Renal pelvis (tissue), 4 donors: ENCODE measurements around the gene WSB2. TPM values are rescaled to one million over a fixed set of nuclear protein-coding genes. Genes with fewer than 3 reads are reported as not detected.
A peak's percentile ranks its signal among the peaks of the same experiment; 100 is the strongest.
"Not testable (repeated sequence)": the region's sequence is repeated elsewhere in the genome, so short reads cannot be mapped to it uniquely, and the experiment has no call there.

Source experiments
- DNase-seq: peaks from one replicate; pipeline ENCODE4 v3.0.0-alpha.2; 2013
- polyA plus RNA-seq, 3 donors: library from polyadenylated mRNA; unstranded; fragments of 120-200 nt; gene quantifications; one replicate each; pipeline ENCODE4 v1.2.1, GENCODE V29; 2013; ENCODE audit not compliant: insufficient read length in 3 of 3

WSB2 gene
- polyA plus RNA-seq, 3 donors: 45.8 to 47.7 (median 46.5) TPM

GRCh38 chr12:118038137-118038536 lies 22.8 kb downstream of the WSB2 start:
- no peak for DNase-seq

DNA sequence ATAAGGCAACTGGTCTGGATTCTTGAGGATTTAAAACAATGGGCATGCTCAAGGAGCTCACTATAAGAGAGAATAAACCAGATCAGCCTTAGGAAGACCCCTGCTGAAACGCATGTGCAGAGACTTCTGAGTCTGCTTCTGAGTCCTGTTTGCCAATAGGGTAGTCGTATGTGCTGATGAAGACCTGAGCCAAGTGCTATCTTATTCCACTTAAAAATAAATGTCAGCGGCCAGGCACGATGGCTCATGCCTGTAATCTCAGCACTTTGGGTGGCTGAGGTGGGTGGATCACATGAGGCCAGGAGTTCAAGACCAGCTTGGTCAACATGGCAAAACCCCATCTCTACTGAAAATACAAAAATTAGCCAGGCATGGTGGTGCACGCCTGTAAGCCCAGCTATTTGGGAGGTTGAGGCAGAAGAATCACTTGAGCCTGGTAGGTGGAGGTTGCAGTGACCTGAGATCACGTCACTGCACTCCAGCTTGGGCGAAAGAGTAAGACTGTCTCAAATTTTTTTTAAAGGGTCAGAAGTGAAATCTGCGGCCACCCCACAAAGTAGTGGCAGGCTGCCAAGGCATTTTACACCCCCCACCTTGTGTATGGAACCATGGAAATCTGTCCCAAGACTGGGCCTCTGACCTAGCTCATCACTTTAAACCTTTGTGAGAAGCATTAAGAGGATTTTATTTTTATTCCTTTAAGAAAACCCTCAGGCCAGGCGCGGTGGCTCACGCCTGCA lies 24.1 kb downstream of the WSB2 start:
- no peak for DNase-seq

GRCh38 chr12:118035190-118036041 lies 25.6 kb downstream of the WSB2 start:
- no peak for DNase-seq

DNA sequence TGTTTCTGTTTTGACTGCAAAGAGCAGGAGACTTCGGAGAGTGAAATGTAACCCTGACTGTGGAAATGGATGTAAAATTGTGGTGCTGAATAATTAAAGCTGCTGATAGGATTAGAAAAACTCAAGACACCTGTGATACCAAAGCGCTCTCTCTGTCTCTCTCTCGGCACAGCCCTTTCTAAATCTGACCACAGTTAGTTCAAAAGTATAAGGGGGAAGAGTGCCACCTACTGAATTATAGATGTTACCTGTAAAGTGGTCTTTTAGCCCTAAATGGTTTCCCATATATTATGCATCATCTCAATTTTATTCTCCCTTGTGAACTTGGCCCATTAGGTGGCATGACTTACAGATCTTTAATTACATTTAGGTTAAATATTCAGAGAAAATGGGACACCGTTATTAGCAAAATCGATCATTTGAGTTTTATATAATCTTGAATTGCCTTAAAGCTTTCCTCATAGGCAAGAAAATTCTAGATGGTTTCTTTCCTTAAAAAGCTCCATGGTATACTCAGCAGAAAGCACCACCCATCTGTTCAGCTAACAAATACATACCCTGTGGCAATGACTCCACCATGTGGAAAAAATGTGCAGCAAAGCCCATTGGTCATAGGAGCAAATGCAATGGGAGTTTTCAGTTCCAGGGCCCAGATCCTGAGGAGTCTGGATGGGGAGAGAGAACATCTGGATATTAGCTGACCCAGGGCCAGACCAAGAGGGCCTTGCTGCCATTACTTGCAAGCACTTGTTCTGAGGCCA lies 26.4 kb downstream of the WSB2 start:
- DNase-seq: peak; percentile 36

GRCh38 chr12:118033902-118034301 lies 27.1 kb downstream of the WSB2 start:
- no peak for DNase-seq

- DNase-seq: no peak
These were observed 27.7 kb downstream of the WSB2 start for GRCh38 chr12:118033323-118033722.

GRCh38 chr12:118032188-118032587 lies 28.8 kb downstream of the WSB2 start:
- DNase-seq: no peak

GRCh38 chr12:118029166-118029565 lies 31.8 kb downstream of the WSB2 start:
- no peak for DNase-seq

DNA sequence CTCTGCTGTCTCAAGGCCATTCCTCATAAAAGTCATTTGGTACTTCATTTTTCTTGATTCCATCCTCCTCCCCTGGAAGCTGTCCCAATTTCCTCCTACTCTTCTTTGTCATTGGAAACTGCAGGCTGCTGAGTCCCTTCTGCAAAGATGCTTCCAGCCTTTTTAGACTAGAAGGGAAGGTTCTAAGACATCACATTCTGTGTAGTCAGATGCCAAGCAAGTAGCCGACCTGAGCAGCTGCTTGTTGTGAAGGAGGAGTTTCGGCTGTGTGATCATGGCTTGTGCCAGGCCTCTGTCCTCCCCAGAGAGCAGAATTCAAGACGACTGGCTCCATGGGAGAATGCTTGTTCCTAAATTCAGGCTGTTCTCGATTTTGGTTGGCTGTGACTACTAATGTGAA lies 35.8 kb downstream of the WSB2 start:
- no peak for DNase-seq

- DNase-seq: no peak
These were observed 37.6 kb downstream of the WSB2 start for GRCh38 chr12:118023301-118023860.

- no peak for DNase-seq
These were observed 38.3 kb downstream of the WSB2 start for GRCh38 chr12:118022728-118023109.

GRCh38 chr12:118022097-118022727 lies 38.8 kb downstream of the WSB2 start:
- not testable (repeated sequence) for DNase-seq

DNA sequence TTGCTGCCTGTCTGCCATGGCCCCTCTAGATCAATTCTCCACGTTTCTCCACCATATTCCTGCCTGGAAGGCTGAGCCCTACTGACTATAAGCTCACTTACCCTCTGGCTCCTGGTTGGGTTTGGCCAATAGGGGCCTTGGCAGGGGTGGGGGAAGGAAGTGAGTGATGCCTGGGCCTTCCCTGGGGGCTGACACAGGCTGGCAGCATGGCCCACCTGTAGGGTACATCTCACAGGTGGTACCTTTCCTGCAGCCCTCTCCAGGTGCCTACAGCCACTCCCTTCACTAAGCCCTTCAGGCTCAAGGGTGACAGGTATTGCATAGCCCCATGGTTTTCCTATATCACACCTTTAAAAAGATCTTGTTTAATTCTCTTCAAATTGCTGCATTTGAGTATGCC lies 40.9 kb downstream of the WSB2 start:
- DNase-seq: no peak

DNA sequence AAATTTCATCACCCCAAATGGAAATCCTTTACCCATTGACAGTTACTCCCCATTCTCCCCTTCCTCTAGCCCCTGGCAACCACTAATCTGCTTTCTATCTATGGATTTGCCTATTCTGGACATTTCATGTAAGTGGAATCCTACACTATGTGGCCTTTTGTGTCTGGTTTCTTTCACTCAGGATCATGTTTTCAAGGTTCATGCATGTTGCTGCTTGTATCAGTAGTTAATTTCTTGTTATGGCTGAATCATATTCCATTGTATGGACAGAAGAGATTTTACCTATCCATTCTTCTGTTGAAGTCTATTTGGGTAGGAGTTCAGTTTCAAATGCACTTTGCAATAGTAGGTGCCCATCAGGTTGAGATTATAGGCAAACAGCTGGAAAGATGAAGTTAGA lies 43.1 kb downstream of the WSB2 start:
- no peak for DNase-seq

- DNase-seq: peak; percentile 98
These were observed 44.3 kb downstream of the WSB2 start, which contains the start of gene RFC5 for GRCh38 chr12:118016424-118017264. Gene RFC5, plus strand, starts transcription at chr12:118016703. Its CDS starts 125 bp downstream, at chr12:118016828.

- no peak for DNase-seq
These were observed 45.0 kb downstream of the WSB2 start for GRCh38 chr12:118015944-118016343.

DNA sequence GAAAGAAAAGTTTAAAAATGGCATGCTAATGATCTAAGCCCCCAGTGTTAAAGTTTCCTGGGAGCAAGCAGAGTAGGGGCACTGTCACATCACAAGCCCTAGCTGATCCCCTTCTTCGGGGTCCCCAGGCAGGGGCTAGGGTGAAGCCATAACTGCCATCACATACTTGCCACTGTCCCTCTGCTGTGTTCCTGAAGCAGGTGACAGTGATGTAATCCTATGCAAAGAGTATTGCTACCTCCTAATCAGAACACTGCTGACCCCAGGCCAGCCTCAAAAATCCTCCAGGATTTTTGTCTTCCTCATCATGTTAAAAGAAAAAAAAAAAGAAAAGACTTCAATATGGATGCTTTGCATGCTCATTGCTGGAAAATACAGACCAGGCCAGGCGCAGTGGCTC lies 45.7 kb downstream of the WSB2 start:
- DNase-seq: no peak

DNA sequence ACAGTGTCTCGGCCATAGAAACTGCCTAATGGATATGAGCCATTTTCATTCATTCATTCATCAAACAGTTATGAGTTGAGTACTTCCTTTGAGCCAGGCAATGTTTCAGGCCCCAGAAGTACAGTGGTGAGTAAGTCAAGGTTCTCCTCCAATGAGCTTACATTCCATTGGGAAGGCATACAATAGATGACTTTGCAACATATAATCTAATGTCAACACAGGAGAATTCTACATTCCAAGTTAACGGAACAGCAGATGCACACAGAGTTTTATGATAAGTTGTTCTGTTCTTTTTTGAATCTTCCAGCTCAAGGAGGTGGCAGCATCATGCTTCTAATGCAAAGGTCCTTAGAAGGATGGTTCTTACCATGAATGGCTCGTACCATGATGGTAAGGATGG lies 47.7 kb downstream of the WSB2 start:
- no peak for DNase-seq

DNA sequence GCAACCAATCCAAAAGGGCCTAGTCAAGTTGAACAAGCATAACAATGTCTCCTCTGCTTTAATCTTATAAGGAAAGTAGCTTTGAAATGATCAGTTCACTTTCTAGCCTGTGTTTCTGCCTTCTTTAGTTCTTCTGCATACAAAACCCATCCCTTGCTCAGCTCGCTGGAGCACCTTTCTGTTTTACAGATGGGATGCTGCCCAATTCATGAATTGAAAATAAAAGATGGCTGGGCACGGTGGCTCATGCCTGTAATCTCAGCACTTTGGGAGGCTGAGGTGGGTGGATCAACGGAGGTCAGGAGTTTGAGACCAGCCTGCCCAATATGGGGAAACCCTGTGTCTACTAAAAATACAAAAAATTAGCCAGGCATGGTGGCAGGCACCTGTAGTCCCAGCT lies 49.0 kb downstream of the WSB2 start:
- DNase-seq: no peak

- DNase-seq: no peak
These were observed 49.6 kb downstream of the WSB2 start for GRCh38 chr12:118011377-118011776.

- no peak for DNase-seq
These were observed 50.1 kb downstream of the WSB2 start for GRCh38 chr12:118010903-118011302.
